ENCODE data around the gene SLCO2A1. TPM values are rescaled to one million over a fixed set of nuclear protein-coding genes. Genes with fewer than 3 reads are reported as not detected.
A peak's percentile ranks its signal among the peaks of the same experiment; 100 is the strongest.

SLCO2A1 gene
- total RNA-seq, 1 donor from 2014 or later, result 234 TPM

DNA sequence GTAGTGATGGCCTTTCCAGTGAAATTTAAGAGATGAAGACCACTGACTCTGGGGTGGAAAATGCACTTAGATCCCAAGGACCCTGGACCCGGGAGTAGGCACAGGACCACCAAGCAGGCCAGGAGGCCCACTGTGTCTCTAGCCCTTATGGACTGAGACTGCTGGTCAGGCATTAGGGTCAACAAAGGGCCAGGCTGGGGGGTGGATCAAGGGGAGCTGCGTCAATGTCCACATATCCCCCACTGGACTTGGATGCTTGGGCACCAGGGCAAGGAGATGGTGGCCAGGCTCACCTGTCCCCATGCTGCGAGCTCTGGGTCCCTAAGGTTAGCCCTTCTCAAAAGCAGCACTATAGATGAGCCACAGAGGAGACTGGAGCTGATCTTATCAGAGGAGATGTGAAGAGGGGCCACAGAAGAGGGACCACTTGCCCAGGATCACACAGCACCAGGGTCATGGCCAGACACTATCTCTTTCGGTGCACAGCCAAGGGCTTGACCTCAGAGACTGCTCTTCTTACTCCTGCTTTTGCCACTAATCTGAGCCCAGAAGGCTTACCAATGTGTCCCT is 148.8 kb downstream of the SLCO2A1 start:
- Histone ChIP-seq H3K4me1 (no peaks in the 10 kb centered on the region), H3K36me3 (no peaks in the 10 kb centered on the region), H3K9me3 (no peaks in the 10 kb centered on the region), H3K27me3 (no peaks in the 10 kb centered on the region), H3K27ac (no peak overlapping the region), H3K4me3 (no peak overlapping the region)
- TF ChIP-seq CTCF (IDR thresholded peaks at IDR 0.05), result no peak
- no peak for ATAC-seq
- intact Hi-C loops (cut with DNase I), result no loop called here
- DNase-seq, result peak; percentile 40

- peak; percentile 31 for DNase-seq
- Histone ChIP-seq H3K4me1 (no peaks in the 10 kb centered on the region), H3K27ac (no peak overlapping the region), H3K4me3 (no peak overlapping the region), H3K36me3 (no peaks in the 10 kb centered on the region), H3K27me3 (no peaks in the 10 kb centered on the region), H3K9me3 (no peaks in the 10 kb centered on the region)
- TF ChIP-seq CTCF (IDR thresholded peaks at IDR 0.05), result no peak
- ATAC-seq, result no peak
- intact Hi-C loops (cut with DNase I), result no loop called here
These were observed 149.4 kb downstream of the SLCO2A1 start for GRCh38 chr3:133880287-133880686.

- DNase-seq, result no peak
- no peak for TF ChIP-seq CTCF (IDR thresholded peaks at IDR 0.05)
- Histone ChIP-seq H3K4me3 (no peak overlapping the region), H3K36me3 (no peaks in the 10 kb centered on the region), H3K27ac (no peak overlapping the region), H3K27me3 (no peaks in the 10 kb centered on the region), H3K9me3 (no peaks in the 10 kb centered on the region), H3K4me1 (no peaks in the 10 kb centered on the region)
- intact Hi-C loops (cut with DNase I), result no loop called here
- no peak for ATAC-seq
These were observed 151.2 kb downstream of the SLCO2A1 start for GRCh38 chr3:133878518-133878917.

Other genes starting within 250 kb of the SLCO2A1 start
- 45.4 TPM for gene SRPRB, start 224.1 kb downstream of the SLCO2A1 start, total RNA-seq
- 7.4 TPM for gene RAB6B, start 134.0 kb downstream of the SLCO2A1 start, total RNA-seq
- gene RYK, start 220.9 kb upstream of the SLCO2A1 start, total RNA-seq, result 56.6 TPM

All from upper lobe of right lung (tissue), 1 donor.